Skeletal muscle tissue (tissue), 4 donors: ENCODE results near the gene ENPP7. TPM values are rescaled to one million over a fixed set of nuclear protein-coding genes. Genes with fewer than 3 reads are reported as not detected.
A peak's percentile ranks its signal among the peaks of the same experiment; 100 is the strongest.

Experiments
- H3K27ac ChIP-seq: one replicate; pipeline ENCODE4 v1.7.0; 2013; ENCODE audit warnings: mild to moderate bottlenecking, low read depth, low read length, inconsistent platforms
- H3K27me3 ChIP-seq, 3 donors: one replicate each; pipeline ENCODE4 v1.7.0; 2013; ENCODE audit warnings: low read length in 3 of 3; ENCODE audit not compliant: control insufficient read depth in 3 of 3, insufficient read depth in 3 of 3
- H3K36me3 ChIP-seq, 3 donors: one replicate each; pipeline ENCODE4 v1.7.0; 2013; ENCODE audit warnings: low read length in 3 of 3; ENCODE audit not compliant: control insufficient read depth in 3 of 3, insufficient read depth in 3 of 3
- H3K4me1 ChIP-seq, 3 donors: one replicate each; pipeline ENCODE4 v1.7.0; 2013; ENCODE audit warnings: low read length in 3 of 3, mild to moderate bottlenecking in 3 of 3; ENCODE audit not compliant: control insufficient read depth in 3 of 3, insufficient read depth in 3 of 3
- H3K4me3 ChIP-seq, 3 donors: one replicate each; pipeline ENCODE4 v1.7.0; 2013; ENCODE audit warnings: low read length in 3 of 3
- H3K9ac ChIP-seq, 3 donors: one replicate each; pipeline ENCODE4 v1.7.0; 2013; ENCODE audit warnings: low read length in 3 of 3, mild to moderate bottlenecking in 3 of 3, moderate library complexity in 2 of 3, low read depth in 1 of 3
- H3K9me3 ChIP-seq, 3 donors: one replicate each; pipeline ENCODE4 v1.7.0; 2013; ENCODE audit warnings: low read length in 3 of 3; ENCODE audit not compliant: control insufficient read depth in 3 of 3
- total RNA-seq: library from RNA; depleted of rRNA; stranded (reverse); fragments of >200 nt; gene quantifications from one replicate; pipeline ENCODE4 v1.2.3, GENCODE V29; 2014
- donor health status: Osteomylitis.

The ENPP7 gene
- total RNA-seq, 1 donor from 2014 or later, result not detected

DNA sequence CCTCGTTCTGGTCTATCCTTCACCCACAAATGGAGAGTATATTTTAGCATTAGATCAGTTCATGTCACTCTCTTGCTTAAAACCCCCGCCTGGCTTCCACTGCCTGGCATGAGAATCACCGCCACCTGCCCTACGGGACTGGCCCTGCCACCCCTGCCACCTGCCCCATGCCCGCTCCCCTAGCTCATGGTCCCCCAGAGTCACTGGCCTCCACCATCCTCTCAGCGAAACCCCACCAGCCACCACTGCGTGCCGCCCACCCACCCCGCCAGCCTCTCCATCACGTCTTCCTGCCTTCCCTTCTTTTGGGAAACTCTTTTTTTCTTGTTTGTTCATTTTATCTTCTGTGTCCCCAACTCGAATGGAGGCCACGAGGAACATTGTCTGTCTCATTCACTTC is 982 bp upstream of the ENPP7 start:
- Histone ChIP-seq H3K4me3 (no peak overlapping the region), H3K36me3 (no peaks in the 10 kb centered on the region), H3K27me3 (no peaks in the 10 kb centered on the region), H3K9ac (no peak overlapping the region), H3K27ac (no peak overlapping the region), H3K9me3 (no peaks in the 10 kb centered on the region), H3K4me1 (peaks cover 6 to 14% (median 10%) of the 10 kb centered on the region in 3 donors)

DNA sequence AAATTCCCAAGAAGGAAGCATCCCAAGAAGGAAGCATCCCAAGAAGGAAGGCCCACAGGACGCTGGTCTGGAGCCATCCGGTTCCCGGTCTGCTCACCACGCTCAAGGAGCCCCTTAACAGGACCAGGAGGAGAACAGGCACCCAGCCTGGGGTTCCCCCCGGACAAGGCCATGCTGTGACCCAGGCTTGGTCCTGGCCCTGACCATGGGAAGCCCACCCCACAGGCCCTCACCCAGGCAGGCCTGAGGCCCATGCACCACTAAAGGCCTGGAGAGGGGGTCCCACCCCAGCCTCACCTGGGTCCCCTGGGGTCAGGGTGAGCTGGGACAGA is 340 bp upstream of the ENPP7 start:
- no peak overlapping the region for H3K4me3 ChIP-seq
- no peaks in the 10 kb centered on the region for H3K9me3 ChIP-seq
- no peaks in the 10 kb centered on the region for H3K36me3 ChIP-seq
- no peak overlapping the region for H3K9ac ChIP-seq
- H3K4me1 ChIP-seq, result peaks cover 6 to 14% (median 10%) of the 10 kb centered on the region in 3 donors
- peaks cover 0 to 2% (median 0%) of the 10 kb centered on the region in 3 donors for H3K27me3 ChIP-seq
- H3K27ac ChIP-seq, result no peak overlapping the region

DNA sequence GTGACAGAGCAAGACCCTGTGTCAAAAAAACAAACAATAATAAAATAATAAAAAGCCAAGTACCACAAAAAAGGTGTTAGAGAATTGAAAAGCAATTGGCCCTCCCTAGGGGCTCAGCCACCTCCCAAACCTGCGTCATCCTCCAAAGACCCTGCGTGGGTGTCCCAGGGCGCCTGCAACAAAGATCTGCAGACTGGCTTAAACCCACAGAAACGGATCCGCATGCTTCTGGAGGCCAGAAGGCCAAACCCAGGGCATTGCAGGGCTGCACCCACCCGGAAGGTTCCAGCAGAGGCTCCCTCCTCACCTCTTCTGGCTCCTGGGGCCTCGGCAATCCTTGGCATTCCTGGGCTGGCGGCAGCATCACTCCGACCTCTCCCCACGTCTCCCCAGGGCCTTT is 1.5 kb downstream of the ENPP7 start:
- peaks cover 6 to 14% (median 10%) of the 10 kb centered on the region in 3 donors for H3K4me1 ChIP-seq

DNA sequence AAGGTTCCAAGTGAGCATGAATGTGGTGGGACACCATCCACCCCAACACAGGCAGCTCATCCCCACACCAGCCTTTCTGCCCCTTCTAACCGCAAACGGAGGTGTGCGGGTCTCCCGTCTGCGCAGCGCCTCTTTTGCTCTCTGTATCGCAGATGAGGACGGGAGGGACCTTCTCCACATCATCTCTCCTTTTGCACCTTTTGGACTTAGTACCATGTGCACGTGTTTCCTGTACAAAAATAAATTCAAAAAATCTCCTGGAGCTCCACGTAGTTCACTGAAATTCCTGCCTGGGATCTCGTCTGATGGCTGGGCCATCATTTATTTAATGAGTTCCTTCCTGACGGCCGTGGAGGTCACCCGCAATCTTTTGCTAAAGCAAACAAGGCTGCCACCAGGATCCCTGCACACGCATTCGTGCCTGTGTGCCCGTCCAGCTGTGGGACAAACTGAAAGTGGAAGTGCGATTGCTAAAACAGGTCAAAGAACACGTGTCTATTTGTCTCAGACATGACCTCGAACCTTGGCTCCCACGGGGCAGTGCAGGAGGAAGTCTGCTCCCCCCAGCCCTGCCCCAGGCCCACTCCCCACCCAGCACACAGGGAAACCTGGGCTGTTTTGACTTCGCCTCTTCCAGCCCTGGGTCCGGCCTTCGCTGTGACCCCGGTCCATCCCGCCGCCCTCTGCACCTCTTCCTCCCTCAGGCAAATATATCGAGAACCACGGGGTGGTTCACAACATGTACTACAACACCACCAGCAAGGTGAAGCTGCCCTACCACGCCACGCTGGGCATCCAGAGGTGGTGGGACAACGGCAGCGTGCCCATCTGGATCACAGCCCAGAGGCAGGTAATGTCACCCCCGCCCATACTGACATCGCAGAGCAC is 2.3 kb downstream of the ENPP7 start:
- Histone ChIP-seq H3K27ac (no peak overlapping the region), H3K9me3 (no peaks in the 10 kb centered on the region), H3K27me3 (peaks cover 9 to 19% (median 15%) of the 10 kb centered on the region in 3 donors), H3K4me1 (peaks cover 6 to 13% (median 10%) of the 10 kb centered on the region in 3 donors), H3K9ac (peak overlapping the region in 1 of 3 donors; percentile 16), H3K36me3 (no peaks in the 10 kb centered on the region), H3K4me3 (peak overlapping the region; percentile 21 to 58 (median 52))

More for the DNA sequence above, 1.5 kb downstream of the ENPP7 start:
- Histone ChIP-seq H3K9ac (no peak overlapping the region), H3K27ac (no peak overlapping the region), H3K27me3 (peaks cover 5 to 12% (median 7%) of the 10 kb centered on the region in 3 donors), H3K9me3 (no peaks in the 10 kb centered on the region), H3K36me3 (no peaks in the 10 kb centered on the region), H3K4me3 (no peak overlapping the region)

DNA sequence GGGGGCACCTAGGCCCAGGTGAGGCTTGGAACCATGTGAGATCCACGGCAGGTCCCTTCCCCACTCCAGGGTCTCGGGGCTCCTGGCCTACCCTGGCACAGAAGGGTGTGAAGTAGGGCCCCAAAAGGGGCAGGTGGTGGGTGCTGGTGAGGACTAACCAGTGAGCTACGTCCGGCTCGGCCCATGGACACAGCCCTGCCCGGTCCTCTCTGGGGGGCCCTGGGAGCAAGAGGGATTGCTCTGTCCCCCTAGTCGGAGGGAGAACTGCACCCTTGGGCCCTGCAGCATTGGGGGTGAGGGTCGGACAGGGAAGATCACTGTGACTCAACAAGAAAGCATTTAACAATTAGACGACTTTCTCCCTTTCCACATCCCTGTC is 2.9 kb downstream of the ENPP7 start:
- Histone ChIP-seq H3K9ac (no peak overlapping the region), H3K9me3 (no peaks in the 10 kb centered on the region), H3K4me1 (peaks cover 6 to 9% (median 6%) of the 10 kb centered on the region in 3 donors), H3K36me3 (no peaks in the 10 kb centered on the region), H3K27me3 (peaks cover 11 to 26% (median 20%) of the 10 kb centered on the region in 3 donors), H3K27ac (no peak overlapping the region), H3K4me3 (peak overlapping the region in 1 of 3 donors; percentile 58)

DNA sequence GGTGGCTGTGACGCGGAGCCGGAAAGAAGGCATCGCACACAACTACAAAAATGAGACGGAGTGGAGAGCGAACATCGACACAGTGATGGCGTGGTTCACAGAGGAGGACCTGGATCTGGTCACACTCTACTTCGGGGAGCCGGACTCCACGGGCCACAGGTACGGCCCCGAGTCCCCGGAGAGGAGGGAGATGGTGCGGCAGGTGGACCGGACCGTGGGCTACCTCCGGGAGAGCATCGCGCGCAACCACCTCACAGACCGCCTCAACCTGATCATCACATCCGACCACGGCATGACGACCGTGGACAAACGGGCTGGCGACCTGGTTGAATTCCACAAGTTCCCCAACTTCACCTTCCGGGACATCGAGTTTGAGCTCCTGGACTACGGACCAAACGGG is 4.4 kb downstream of the ENPP7 start:
- H3K36me3 ChIP-seq, result no peaks in the 10 kb centered on the region
- peaks cover 24 to 39% (median 33%) of the 10 kb centered on the region in 3 donors for H3K27me3 ChIP-seq
- H3K9ac ChIP-seq, result no peak overlapping the region
- H3K27ac ChIP-seq, result no peak overlapping the region
- H3K4me3 ChIP-seq, result no peak overlapping the region
- no peaks in the 10 kb centered on the region for H3K9me3 ChIP-seq
- peaks cover 3 to 5% (median 3%) of the 10 kb centered on the region in 3 donors for H3K4me1 ChIP-seq

DNA sequence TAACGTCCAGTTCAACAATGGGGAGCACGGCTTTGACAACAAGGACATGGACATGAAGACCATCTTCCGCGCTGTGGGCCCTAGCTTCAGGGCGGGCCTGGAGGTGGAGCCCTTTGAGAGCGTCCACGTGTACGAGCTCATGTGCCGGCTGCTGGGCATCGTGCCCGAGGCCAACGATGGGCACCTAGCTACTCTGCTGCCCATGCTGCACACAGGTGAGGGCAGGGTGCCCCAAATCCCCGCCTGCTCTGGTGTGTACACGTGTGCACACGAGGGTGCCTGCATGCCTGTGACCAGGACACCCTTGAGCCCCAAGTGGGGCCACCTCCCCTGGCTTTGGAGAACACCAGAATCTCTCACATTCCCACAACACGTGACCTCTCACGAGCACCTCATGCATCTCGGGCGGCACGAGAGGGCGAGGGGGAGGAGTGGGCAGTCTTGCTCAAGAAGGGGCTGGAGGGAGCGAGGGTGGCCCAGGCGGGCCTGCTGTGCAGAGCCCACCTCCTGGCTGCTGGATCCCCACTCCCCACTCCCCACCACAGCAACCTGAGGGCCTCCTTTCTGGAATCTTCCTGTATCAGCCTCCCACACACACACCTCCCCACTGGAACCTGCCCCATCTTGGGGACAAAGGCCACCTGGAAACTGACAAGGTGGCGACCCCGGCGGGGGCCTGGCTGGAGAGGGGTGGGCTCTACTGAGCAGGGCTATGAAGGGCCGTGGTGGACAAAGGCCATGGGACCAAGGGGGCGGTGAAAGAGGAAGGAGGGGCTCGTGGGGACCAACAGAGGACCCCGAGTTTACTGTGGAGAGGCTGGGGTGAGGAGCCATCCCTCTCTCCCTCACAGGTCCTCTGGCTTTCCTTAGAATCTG is 6.5 kb downstream of the ENPP7 start:
- Histone ChIP-seq H3K4me1 (peaks cover 3 to 12% (median 10%) of the 10 kb centered on the region in 3 donors), H3K4me3 (no peak overlapping the region), H3K27me3 (peaks cover 33 to 55% (median 50%) of the 10 kb centered on the region in 3 donors), H3K36me3 (no peaks in the 10 kb centered on the region), H3K9ac (no peak overlapping the region), H3K9me3 (no peaks in the 10 kb centered on the region), H3K27ac (no peak overlapping the region)

DNA sequence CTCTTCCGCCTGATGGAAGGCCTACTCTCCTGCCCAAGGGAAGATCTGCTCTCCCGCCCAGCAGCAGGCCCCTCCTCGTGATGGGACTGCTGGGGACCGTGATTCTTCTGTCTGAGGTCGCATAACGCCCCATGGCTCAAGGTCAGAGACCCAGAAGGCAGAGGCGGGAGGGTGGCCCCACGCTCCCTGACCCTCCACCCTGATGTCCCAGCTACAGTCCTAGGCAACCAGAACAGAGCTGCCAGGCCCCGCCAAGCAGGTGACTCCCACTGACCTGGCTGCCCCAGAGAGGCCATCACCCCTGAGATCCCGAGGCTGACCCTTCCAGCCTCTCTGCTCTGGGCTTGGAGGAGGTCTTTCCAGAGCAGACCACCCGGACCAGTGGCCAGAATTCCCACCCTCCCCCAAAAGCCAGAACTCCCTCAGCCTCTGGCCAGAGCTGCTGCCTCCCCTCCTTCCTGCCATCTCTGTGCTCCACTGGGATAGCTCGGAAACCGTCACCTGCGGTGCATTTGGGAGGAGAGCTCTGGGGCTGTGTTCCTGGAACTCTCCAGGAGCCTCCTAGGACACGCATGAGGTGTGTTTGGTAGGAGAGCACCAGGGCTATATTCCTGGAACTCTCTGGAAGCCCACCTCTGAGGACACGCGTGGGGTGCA is 7.3 kb downstream of the ENPP7 start:
- no peak overlapping the region for H3K9ac ChIP-seq
- H3K27ac ChIP-seq, result no peak overlapping the region
- H3K9me3 ChIP-seq, result no peaks in the 10 kb centered on the region
- peaks cover 0 to 12% (median 7%) of the 10 kb centered on the region in 3 donors for H3K4me1 ChIP-seq
- H3K4me3 ChIP-seq, result no peak overlapping the region
- no peaks in the 10 kb centered on the region for H3K36me3 ChIP-seq
- H3K27me3 ChIP-seq, result peaks cover 37 to 60% (median 58%) of the 10 kb centered on the region in 3 donors

DNA sequence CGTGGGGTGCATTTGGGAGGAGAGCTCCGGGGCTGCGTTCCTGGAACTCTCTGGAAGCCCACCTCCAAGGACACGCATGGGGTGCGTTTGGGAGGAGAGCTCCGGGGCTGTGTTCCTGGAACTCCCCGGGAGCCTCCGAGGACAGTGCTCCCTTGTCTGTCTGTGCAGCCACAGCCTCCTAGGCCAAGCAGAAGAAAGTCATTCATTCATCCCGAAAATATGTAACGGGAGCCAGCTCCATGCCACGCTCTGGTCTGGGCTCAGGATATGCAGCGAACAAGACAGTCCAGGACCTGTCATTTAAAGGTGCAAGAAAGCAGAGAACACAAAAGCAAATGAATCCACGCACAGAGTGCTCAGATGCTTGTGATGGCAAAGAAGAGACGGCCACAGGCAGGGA is 7.9 kb downstream of the ENPP7 start:
- no peaks in the 10 kb centered on the region for H3K36me3 ChIP-seq
- H3K27ac ChIP-seq, result no peak overlapping the region
- H3K4me1 ChIP-seq, result peaks cover 0 to 9% (median 7%) of the 10 kb centered on the region in 3 donors
- no peak overlapping the region for H3K4me3 ChIP-seq
- peaks cover 37 to 63% (median 59%) of the 10 kb centered on the region in 3 donors for H3K27me3 ChIP-seq
- no peak overlapping the region for H3K9ac ChIP-seq
- no peaks in the 10 kb centered on the region for H3K9me3 ChIP-seq
